Stimulated activated CD8-positive, alpha-beta memory T cell treated with anti-CD3 and anti-CD28 coated beads, Interleukin-12 subunit alpha, Interleukin-12 subunit beta, amount 100 ng/mL, for 1 hour (primary cell): Measurements from ENCODE around the gene MUC2.

Experiments used
- DNase-seq: peaks from one replicate; pipeline ENCODE4 v3.0.0-alpha.2; 2020; ENCODE audit warnings: low read depth

The MUC2 gene

DNA sequence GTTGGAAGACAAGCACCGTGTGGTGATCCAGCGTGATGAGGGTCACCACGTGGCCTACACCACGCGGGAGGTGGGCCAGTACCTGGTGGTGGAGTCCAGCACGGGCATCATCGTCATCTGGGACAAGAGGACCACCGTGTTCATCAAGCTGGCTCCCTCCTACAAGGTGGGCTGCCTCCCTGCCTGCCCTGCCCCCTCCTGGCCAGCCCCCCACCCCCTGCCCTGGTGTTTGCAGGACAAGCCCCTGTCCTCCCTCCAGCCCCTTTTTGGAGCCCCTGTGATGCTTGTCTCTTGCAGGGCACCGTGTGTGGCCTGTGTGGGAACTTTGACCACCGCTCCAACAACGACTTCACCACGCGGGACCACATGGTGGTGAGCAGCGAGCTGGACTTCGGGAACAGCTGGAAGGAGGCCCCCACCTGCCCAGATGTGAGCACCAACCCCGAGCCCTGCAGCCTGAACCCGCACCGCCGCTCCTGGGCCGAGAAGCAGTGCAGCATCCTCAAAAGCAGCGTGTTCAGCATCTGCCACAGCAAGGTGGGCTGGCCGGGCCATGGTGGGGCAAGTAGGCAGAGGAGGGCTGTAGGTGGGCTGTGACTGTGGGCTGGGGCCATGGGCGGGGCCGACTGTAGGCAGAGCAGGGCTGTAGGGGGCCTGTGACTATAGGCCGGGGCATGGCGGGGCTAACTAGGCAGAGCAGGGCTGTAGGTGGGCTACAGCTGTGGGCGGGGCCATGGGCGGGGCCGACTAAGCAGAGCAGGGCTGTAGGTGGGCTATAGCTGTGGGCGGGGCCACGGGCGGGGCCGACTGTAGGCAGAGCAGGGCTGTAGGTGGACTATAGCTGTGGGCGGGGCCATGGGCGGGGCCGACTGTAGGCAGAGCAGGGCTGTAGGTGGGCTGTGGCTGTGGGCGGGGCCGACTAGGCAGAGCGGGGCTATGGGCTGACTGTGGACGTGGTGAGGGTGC is 13.6 kb downstream of the MUC2 start:
- no peak for DNase-seq

DNA sequence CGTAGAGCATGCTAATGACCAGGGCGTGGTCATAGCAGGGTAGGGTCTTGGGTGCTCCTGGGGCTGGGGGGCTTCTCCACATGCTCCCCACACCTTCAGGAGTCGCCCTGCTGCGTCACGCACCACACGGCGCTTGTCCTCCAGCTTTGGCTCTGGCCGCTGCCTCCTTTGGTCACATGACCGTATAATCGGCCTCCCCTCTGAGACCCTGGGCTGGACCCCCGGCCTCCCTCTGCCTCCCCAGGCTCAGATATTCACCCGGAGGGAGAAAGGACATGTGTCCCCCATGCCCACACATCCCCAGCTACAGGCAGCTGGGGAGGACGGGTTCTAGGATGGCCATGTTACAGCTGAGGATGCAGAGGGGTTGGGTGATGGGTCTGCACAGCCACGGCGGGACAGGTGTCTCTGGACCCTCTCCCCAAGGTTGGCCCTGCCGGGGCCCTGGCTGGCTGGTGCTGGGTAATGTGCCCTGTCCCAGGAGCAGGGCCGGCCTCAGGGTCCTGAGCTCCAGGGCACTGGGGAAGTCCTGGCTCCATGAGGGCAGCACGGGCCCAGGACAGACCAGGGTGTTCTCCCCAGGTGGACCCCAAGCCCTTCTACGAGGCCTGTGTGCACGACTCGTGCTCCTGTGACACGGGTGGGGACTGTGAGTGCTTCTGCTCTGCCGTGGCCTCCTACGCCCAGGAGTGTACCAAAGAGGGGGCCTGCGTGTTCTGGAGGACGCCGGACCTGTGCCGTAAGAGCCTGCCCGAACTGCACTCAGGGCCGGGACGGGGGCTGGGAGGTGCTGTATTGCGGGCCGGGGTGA is 14.5 kb downstream of the MUC2 start:
- DNase-seq: no peak

DNA sequence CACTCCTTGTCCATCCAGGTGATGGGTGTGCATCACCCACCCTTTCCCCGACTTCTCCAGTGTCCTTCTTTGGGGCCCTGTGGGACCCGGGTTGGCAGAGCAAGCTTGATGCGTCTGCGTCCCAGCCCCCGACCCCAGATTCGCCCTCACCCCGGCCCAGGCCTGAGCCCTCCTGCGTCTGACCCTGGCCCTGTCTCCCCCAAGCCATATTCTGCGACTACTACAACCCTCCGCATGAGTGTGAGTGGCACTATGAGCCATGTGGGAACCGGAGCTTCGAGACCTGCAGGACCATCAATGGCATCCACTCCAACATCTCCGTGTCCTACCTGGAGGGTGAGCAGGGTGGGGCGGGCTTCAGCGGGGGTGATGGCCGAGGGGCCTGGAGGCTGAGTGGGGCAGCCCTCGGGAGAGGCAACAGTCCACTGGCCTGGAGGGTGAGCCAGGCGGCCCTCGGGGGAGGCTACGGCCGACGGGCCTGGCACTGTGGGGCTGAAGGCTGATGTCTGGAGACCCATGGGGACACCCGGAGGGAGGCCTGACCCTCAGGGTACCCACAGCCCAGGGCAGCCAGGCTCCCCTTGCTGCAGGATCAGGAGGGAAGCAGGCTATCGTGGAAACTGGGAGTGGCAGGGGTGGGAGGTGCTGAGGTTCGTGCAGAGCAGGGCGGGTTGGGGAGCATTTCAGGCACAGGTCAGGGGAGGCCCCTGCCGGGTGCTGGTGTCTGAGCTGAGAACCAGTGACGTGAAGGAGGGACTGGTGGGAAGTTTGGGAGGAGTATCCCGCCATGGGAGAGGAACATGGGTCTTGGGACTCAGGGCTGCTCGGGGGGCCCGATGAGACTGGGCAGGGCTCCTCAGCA is 15.3 kb downstream of the MUC2 start:
- DNase-seq: no peak

DNA sequence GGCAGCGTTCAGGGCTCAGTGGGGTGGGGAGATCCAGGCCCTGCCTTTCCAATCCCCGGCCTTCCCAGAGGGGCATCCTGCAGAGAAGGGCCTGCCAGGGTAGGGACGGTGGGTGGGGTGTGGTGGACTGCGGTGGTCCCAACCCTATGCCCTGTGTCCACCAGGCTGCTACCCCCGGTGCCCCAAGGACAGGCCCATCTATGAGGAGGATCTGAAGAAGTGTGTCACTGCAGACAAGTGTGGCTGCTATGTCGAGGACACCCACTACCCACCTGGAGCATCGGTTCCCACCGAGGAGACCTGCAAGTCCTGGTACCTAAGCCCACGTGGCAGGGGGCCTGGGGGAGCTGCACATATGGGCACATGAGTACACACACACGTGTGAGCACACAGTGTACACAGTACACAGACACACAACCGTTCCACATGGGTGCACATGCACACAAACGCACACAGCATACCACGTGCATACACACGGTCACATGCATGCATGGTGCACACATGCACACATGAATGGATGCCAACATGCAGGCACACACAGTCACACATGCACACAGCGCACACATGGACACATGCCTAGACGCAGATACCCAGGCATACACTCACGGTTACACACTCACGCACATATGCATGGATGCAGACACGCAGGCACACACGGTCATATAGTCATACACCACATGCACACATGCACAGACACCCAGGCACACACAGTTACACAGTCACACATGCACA is 16.1 kb downstream of the MUC2 start:
- DNase-seq: no peak

- no peak for DNase-seq
Observed at GRCh38 chr11:1091332-1092083, 16.8 kb downstream of the MUC2 start.

GRCh38 chr11:1092145-1092670 is 17.5 kb downstream of the MUC2 start:
- DNase-seq: no peak

- no peak for DNase-seq
Observed at GRCh38 chr11:1092919-1093318, 18.2 kb downstream of the MUC2 start.

- DNase-seq: no peak
Observed at GRCh38 chr11:1099519-1100355, 25.1 kb downstream of the MUC2 start.

DNA sequence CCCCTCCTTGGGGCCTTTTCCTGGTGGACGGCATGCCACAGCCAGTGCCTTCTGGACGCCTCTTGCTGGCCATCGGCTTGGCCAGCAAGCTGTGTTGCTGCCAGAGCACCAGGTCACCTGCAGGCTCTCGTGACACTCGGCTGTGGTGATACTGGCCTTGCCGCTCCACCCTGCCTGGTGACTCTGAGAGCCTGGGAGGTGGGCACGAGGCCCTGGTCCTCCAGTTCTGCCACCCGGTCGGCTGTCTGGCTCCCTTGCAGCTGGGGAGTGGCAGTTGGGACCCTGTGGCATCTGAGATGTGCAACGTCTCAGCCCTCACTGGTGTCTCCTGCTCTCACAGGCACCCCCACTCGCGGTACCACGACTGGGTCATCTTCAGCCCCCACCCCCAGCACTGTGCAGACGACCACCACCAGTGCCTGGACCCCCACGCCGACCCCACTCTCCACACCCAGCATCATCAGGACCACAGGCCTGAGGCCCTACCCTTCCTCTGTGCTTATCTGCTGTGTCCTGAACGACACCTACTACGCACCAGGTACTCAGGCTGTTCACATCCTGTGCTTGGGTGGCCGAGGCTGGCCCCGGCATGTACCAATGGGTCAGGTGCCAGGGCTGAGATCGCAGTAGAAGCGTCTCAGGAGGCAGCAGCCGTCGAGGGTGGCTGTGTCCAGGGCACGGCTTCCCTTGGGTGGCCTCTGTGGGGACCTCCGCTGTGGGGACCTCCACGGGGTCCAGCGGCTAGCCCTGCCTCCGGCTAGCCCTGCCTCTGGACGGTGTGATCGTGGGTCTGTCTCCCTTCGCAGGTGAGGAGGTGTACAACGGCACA is 26.0 kb downstream of the MUC2 start:
- DNase-seq: no peak

GRCh38 chr11:1101318-1102089 is 26.8 kb downstream of the MUC2 start:
- no peak for DNase-seq

DNA sequence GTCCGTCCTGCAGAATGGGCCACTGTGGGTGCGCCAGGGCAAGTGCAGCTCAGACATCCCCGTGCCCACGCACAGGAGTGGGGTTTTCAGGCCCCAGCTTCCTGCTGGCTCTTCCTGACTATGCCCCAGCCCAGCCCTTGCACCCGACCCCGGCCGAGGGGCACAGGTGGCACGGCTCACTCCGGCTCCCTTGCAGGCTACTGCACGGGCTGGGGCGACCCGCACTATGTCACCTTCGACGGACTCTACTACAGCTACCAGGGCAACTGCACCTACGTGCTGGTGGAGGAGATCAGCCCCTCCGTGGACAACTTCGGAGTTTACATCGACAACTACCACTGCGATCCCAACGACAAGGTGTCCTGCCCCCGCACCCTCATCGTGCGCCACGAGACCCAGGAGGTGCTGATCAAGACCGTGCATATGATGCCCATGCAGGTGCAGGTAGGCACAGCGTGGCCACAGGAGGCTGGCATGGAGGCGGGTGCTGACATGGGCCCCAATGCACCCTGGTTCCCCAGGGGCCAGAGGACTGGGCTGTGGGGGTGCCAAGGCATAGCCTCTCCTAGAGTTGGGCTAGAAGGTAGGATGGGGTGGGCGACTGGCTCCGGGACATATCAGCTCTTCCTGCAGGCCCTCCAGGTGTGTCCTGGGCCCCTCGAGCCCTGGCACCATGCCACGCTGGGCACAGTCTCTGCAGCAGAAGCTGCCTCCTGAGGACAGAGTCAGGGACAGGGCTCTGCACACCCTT is 27.7 kb downstream of the MUC2 start:
- no peak for DNase-seq

- no peak for DNase-seq
Observed at GRCh38 chr11:1102996-1103395, 28.3 kb downstream of the MUC2 start.

- DNase-seq: no peak
Observed at GRCh38 chr11:1103401-1104360, 29.0 kb downstream of the MUC2 start.

- no peak for DNase-seq
Observed at GRCh38 chr11:1104411-1105182, 29.9 kb downstream of the MUC2 start.

- DNase-seq: no peak
Observed at GRCh38 chr11:1105183-1105565, 30.5 kb downstream of the MUC2 start.
